GM21576 (cell line): ENCODE results near the gene TMCC1.

Experiments used
- ATAC-seq: cut with Tn5 transposase; IDR thresholded peaks from one replicate; pipeline ENCODE4 v1.9.1; 2021; ENCODE audit warnings: mild to moderate bottlenecking, moderate library complexity; ENCODE audit not compliant: unreplicated experiment

The TMCC1 gene

DNA sequence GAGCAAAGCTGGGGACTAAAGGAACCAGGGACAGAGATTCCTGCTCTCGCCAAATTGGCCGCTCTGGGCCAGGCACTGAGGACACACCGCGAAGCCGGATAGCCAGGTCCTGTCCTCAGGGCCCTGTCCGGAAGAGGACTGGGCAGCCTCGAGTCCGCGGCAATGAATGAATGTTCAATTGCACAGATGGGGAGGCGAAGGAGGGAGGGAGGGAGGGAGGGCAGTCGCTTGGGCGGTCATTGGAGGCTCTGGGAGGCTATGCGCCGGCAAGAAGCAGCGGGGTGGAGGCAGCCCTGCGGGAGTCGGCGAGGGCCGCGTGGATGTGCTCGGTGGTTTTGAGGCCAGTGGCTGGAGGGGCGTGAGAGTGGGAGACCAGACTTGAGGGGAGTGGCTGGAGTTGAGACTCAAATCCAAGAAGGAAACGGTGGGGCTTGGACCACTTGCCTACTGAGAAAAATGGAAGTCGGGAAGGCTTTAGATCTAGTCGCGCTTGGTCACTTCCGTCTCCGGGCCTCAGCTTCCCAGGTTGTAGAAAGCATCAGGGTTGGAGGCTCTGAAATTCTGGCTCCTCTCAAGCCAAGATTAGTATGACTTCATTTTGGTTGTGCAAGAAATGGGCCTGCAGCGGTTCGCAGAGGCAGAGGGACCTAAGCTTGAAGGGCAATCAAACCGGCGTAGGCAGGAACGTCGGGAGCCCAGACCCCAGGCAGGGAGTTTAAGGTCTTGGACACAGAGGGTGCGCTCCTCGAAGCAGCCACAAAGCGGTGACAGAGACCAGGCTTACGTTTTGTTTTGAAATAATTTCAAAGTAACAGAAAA lies 266.0 kb downstream of the TMCC1 start:
- ATAC-seq = peak; percentile 42

DNA sequence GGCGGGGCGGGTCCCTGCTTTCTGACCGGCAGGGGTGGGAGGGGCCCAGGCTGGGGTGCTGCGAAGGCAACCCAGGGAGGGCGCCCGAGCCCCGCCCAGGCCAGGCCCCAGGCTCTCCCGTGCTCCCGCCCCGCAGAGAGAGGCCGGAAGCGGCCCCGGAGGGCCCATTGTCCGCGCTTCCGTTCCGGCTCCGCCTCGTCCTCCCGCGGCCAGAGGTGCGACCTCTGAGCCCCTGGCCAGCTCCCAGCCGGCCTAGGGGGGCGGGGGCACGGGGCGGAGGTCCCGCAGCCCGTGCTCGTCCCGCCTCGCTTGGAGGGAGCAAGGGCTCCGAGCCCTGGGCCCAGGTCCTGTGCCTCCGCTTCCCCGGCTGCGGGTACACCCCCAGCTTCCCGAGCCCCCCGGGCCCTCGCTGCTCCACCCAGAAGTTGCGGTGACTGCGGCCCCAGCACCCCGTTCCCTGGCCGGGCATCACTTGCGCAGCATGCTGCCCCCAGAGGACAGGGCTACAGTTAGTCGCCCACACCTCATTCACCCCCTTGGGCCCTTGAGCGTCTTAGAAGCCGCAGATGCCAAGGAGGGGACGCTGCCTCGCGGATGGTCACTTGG lies 266.7 kb downstream of the TMCC1 start:
- ATAC-seq = peak; percentile 93

DNA sequence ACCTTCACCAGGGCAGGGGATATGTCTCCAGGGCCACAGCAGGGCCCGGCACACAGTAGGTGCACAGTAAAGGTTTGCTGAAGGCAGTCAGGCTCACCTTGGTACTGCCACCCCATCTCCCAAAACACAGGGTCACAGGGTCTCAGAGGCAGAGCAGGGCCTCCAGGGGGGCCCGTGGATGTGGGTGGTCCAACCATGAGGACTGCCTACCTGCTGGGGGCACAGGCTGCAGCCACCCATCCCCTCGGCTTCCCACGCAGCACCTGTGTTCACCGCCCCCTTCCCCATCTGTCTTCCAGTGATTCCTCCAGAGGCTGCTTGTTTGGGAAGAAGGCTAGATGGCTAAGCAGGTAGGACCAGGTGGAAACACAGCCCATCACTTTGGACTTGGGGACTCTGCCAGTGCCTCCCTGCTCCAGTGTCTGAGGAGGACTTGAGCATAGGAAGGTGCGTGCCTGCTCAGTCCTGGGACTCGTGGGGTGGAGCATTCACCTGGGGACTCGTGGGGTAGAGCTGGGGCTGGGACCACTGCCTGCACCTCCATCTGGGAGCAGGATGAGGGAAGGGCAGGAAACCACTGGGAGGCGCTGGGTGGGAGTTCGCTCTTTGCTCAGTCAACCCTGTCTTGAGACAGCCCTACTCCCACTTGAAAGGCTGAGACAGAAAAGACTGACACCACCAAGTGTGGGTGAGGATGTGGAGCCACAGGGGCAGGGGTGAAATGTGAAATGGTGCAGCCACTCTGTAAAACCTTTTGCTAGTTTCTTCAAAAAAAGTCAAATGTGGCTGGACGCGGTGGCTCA lies 268.2 kb downstream of the TMCC1 start:
- no peak for ATAC-seq

- no peak for ATAC-seq
These were observed 269.0 kb downstream of the TMCC1 start for GRCh38 chr3:129624347-129625071.

DNA sequence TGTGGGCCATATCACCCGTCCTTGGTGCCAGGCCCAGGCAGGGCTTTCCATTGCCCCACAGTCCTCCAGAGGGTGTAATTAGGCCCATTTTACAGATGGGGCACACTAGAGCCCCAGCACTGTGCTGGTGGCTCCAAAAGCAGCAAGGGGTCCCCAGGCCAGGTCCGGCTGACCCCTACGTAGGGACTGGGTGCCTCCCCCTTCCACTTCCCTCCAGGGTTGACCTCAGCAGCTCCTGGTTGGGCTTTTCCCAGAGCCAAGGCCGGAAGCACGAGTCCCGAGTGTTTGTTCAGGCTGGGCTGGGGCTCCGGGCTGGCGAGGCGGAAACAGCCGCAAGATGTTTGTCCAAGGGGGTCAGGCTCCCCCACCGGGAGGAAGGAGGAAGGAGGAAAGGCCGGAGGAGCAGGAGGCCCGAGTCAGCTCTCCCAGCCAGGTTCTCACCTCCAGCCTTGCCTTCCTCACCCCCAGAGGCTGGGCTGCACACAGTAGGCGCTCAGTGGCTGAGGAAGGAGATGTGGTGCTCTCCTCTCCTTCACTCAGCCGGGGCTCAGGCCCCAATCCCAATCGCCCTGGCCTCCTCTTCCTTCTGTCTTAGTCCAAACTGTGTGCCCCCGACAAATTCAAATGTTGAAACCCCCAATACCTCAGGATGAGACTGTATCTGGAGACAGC lies 269.9 kb downstream of the TMCC1 start:
- no peak for ATAC-seq

DNA sequence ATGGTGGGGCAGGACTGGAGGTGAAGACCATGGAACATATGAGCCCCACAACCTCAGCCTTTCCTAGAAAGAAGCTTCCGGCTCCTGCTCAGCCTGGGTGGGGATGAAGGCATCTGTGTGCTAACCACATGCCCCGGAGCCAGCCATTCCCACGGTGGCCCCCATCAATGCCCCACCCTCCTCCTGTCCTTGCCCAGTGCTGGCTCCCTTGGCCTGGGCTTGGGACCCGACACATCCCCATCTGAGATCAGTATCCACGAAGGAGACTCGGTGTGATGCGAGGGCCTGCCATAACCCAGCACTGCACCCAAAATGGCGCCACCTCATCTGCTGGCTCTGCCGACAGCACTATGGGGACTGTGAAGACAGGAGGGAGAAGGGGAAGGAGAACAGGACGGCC lies 270.6 kb downstream of the TMCC1 start:
- no peak for ATAC-seq

DNA sequence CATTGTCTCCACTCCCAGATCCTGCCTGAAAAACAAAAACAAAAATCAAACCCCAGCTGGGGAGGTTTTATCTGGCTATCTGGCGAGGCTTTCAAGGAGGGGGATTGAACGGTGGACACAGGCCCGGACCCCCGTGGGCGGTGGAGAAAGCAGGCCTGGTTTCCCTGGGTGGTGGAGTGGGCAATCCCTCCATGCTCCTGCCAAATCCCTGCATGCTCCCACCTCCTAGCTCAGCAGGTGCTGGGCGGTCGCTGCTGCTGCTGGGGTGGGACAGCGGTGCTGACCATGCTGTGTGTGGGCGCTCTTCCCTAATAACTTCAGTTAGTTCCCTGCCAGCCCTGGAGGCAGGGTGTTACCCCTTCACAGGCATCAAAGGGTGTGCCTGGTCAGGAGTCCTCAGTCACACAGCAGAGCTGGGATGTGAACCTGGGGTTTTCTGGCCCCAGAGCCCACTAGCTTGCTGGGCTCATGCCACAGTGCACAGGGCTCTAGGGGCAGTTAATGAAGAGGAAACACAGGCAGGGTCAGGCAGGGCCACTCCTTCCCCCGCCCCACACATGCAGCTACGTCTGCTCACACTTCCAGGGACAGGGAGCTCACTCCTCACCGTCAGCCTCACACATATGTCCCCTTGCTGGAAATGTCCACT lies 271.2 kb downstream of the TMCC1 start:
- no peak for ATAC-seq

GRCh38 chr3:129621626-129622225 lies 271.8 kb downstream of the TMCC1 start:
- ATAC-seq = no peak

- no peak for ATAC-seq
These were observed 272.5 kb downstream of the TMCC1 start for GRCh38 chr3:129620828-129621559.

DNA sequence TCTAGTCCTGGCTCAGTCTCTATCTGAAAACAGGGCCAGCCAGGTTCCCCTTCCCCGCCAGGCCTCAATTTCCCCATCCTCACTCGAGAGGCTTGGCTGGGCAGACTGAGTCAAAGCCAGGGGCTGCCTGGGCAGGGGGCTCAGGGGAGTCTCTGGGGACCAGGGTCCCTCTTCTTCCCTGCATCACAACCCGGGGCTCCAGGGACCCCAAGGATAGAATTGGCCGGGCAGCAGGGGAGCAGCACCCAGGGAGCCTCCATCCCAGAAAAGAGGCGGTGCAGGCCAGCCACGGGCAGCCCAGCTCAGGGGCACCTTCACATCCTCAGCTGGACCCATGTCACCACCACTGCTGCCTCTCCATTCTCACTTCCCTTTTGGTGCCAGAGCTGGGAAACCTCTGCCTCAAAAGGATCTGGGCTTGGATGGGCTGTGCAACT lies 273.8 kb downstream of the TMCC1 start:
- ATAC-seq = no peak

- ATAC-seq = no peak
These were observed 274.4 kb downstream of the TMCC1 start for GRCh38 chr3:129618901-129619671.

GRCh38 chr3:129618186-129618820 lies 275.2 kb downstream of the TMCC1 start:
- no peak for ATAC-seq

DNA sequence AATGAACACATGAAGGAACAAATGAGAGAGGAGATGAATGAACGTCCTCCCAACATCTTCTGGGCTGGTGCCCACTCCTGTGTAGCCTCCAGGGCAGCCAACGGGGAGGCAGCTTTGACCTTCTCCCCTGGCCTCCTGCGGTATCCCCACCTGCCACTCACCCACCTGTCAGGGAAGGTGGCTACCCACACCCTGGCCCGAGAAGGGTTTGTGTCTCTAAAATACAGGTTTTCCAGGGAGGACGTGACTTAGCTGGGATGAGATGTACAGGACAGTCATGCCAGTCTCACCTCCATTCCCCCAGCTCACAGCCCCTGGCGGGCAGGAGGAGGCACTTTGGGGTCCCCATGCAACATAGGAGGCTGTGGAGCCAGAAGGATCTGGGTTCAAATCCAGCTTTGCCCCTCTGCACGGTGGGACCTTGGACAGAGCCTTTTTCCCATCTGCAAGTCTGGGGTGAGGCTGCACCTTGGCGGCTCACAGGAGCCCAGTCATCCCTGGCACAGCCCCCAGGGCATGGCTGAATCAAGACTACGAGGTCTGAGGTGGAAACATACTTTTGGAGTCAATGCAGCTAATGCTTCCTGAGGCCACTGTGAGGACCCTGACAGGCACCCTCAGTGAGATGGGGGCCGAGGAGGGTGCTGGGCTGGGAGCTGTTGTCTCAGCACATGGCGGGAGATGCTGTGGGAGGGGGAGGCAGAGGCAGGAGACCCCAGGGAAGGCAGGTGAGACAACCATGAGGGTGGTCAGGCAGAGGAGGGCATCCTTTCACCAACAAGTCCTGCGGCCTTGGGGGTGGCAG lies 275.9 kb downstream of the TMCC1 start:
- no peak for ATAC-seq

- ATAC-seq = no peak
These were observed 276.8 kb downstream of the TMCC1 start for GRCh38 chr3:129616713-129617112.

GRCh38 chr3:129616291-129616690 lies 277.2 kb downstream of the TMCC1 start:
- ATAC-seq = no peak

- ATAC-seq = no peak
These were observed 277.7 kb downstream of the TMCC1 start for GRCh38 chr3:129615751-129616281.
